GM20000 (cell line): ENCODE data around the gene VPS45.

Experiments
- DNase-seq: peaks from one replicate; pipeline ENCODE4 v3.0.0; 2012; ENCODE audit warnings: low spot score
- TF ChIP-seq, protein P1 (sequence below): IDR thresholded peaks from 2 replicates; pipeline ENCODE4 v1.5.1; 2012; ENCODE audit warnings: mild to moderate bottlenecking, control low read depth; ENCODE audit errors: extremely low read depth, missing control alignments

Gene VPS45

DNA sequence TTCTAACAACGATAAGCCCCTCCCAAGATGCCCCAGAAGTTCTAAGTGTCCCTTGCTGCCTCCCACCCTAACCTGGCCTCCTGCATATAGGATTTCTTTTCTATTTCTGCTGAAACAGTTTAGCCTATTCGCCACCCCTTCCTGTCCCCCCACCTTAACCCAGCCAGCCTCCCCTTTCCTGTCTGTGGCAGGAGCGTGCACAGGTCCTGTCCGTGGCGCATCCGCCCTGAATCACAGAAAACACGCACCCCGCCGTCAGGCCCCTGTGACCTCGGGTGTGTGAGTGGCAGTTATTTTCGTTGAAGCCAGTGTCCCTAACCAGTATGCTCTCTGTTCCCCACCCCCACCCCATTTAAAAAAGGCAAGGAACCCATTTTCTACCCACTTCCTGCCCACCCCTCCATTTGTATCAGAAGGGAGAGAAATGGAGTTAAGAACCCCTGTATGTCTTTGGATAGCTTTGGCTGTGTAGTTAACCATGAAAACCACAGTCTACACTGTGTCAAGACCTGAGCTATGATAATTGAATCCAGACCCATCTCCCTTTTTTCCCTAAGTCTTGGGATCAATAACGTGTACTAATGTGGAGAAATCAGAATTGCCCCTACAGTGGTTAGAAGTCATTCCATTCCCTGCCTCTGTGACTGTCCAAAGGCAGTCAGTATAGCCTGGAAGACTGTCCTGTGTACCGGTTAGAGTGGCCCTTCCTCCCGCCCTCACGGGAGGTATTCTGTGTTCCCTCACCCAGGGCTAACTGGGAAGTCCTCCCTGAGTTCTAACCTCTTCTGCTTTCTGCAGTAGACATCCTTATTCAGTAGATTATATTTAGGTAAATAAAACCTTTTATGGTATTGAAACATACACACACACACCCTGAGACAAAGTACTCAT lies 84.0 kb downstream of the VPS45 start:
- TF ChIP-seq, protein P1, sequence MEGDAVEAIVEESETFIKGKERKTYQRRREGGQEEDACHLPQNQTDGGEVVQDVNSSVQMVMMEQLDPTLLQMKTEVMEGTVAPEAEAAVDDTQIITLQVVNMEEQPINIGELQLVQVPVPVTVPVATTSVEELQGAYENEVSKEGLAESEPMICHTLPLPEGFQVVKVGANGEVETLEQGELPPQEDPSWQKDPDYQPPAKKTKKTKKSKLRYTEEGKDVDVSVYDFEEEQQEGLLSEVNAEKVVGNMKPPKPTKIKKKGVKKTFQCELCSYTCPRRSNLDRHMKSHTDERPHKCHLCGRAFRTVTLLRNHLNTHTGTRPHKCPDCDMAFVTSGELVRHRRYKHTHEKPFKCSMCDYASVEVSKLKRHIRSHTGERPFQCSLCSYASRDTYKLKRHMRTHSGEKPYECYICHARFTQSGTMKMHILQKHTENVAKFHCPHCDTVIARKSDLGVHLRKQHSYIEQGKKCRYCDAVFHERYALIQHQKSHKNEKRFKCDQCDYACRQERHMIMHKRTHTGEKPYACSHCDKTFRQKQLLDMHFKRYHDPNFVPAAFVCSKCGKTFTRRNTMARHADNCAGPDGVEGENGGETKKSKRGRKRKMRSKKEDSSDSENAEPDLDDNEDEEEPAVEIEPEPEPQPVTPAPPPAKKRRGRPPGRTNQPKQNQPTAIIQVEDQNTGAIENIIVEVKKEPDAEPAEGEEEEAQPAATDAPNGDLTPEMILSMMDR: no peak
- peak; percentile 59 for DNase-seq

DNA sequence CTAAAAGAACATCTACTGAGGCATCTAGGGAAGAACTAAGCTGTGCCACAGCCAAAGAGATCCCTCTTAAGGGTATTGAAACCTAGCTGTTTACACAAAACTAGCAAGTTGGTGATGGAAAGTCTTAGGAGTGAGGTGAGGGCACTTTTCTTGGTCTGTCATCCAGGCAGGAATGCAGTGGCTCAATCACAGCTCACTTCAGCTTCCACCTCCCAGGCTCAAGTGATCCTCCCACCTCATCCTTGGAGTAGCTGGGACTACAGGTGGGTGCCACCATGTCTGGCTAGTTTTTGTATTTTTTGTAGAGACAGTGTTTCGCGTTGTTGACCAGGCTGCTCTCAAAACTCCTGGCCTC lies 84.6 kb downstream of the VPS45 start:
- TF ChIP-seq, protein P1: no peak
- no peak for DNase-seq

DNA sequence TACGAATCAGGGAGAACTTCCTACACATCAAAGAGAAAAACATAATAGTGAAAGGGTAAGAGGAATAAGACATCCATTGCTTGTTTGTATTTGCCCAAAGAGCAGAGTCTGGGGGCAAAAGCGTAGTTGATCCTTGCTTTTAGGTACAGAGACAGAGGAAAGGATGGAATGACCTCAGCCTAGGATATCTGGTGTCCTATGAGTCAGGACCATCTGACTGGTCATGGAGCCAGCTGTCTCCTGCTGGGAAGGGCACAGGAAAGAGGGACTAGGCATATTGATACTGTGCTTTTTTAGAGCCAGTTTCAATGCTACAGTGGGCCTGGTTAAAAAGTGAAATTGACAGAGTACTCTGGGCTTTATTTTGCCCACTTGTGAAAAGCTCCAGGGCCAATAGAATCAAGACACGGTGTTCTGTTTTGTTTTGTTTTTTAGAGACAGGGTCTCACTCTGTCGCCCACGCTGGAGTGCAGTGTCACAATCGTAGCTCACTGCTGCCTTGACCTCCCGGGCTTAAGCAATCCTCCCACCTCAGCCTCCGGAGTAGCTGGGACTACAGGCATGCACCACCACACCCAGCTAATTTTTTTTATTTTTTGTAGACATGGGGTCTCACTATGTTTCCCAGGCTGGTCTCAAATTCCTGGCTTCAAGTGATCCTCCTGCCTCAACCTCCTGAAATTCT lies 85.3 kb downstream of the VPS45 start:
- DNase-seq: no peak
- TF ChIP-seq, protein P1: no peak

DNA sequence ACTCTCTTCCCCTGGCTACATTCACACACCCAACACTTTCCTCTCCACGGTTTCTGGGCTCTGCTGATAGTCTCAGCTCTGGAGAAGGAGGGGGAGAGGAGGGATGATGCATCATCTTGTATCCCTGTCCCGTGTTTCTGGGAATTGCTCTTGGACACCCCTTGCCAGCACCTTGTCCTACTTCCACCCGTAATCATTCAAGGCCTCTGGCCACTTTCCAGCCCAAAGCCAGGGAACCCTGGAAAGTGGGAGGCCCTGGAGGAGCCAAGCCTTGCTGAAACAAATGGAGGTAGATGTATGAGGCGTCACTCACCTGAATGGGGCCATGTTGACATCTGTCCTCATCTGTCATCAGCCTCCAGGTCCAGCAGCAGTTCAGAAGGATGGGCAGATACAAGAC lies 86.6 kb downstream of the VPS45 start:
- TF ChIP-seq, protein P1: no peak
- no peak for DNase-seq

DNA sequence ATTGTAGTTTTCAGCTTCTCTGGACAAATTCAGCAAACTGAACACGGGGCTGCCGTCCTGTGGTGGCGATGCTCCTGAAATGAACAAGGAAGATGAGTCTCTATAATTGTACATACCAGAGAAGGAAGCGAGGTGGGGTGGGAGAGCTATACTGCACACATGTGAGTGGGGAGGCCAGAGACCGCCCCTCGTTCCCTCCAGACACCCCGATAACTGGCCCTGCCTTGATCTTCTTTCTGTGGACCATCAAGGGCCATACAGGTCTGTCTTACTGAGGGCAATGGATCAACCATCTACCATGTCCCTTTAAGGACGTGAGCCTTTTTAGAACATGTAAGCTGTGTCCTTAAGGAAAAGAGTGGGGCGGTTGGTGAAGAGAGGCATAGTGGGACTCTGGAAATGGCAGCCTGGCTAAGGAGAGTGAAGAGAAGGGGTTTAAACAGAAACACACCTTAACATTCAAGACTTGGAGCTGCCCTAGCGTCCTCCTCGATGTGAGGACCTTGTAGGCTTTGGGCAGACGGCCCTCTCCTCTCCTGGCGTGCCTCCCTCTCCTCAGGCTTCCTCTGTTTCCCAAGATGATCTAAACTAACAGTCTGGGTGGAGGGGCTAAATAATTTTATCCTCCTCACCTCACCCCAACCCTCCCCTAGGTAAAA lies 88.0 kb downstream of the VPS45 start:
- no peak for DNase-seq
- TF ChIP-seq, protein P1: no peak

DNA sequence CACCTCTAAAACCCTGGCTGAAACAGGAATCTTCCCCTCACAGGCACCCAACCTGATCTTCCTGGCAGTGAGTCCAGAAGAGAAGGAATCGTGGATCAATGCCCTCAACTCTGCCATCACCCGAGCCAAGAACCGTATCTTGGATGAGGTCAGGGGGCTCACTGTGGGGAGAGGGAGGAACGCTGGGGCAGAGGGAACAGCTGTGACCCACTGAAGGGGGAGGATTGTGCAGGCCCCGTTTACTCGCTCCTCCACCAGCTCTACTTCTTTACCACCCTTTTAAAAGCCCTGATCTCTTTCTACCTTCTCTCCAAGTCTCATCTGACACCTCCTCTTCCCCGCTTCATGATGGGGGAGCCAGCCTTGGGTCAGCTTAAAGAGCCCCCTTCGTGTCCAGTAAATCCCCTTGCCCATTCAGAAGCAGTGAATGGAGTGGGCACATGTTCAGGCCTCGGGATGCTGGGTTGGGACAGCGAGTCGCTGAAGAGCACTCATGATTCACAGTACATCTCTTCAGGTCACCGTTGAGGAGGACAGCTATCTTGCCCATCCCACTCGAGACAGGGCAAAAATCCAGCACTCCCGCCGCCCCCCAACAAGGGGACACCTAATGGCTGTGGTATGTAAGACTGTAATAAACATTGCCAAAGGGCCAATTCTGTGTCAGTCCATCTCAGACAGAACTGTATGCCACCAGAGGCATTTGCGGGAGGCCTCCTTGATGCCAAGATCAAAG lies 89.5 kb downstream of the VPS45 start:
- TF ChIP-seq, protein P1: no peak
- DNase-seq: no peak
